Measurements from ENCODE around the gene CYFIP1. TPM values are rescaled to one million over a fixed set of nuclear protein-coding genes. Genes with fewer than 3 reads are reported as not detected.

Gene CYFIP1
- total RNA-seq, 3 donors from 2014 or later, result 139 to 210 (median 143) TPM

GRCh38 chr15:22919171-22919570 is 61.0 kb downstream of the CYFIP1 start:
- no peaks in the 10 kb centered on the region for H3K9me3 ChIP-seq
- ATAC-seq (no peak), DNase-seq (no peak)
- intact Hi-C loops (cut with DNase I, micrococcal nuclease), result no loop called here
- no peaks in the 10 kb centered on the region for H3K36me3 ChIP-seq (ENCODE audit: low read depth)
- H3K4me3 ChIP-seq, result no peak overlapping the region
- TF ChIP-seq CTCF (IDR thresholded peaks at IDR 0.05), result no peak
- H3K4me1 ChIP-seq (ENCODE audit: low read depth), result no peaks in the 10 kb centered on the region

- no peak for DNase-seq
- no peak for ATAC-seq
- no peak for TF ChIP-seq CTCF (IDR thresholded peaks at IDR 0.05)
- H3K4me1 ChIP-seq (ENCODE audit: low read depth), result no peaks in the 10 kb centered on the region
- no peak overlapping the region for H3K4me3 ChIP-seq
- H3K36me3 ChIP-seq (ENCODE audit: low read depth), result no peaks in the 10 kb centered on the region
- no peaks in the 10 kb centered on the region for H3K9me3 ChIP-seq
- intact Hi-C loops (cut with DNase I, micrococcal nuclease), result no loop called here
Measured at GRCh38 chr15:22918596-22919140, 61.5 kb downstream of the CYFIP1 start.

- DNase-seq, result no peak
- no peak for TF ChIP-seq CTCF (IDR thresholded peaks at IDR 0.05)
- no peaks in the 10 kb centered on the region for H3K36me3 ChIP-seq (ENCODE audit: low read depth)
- intact Hi-C loops (cut with DNase I, micrococcal nuclease), result no loop called here
- no peaks in the 10 kb centered on the region for H3K9me3 ChIP-seq
- ATAC-seq, result peak; percentile 57
- H3K4me1 ChIP-seq (ENCODE audit: low read depth), result no peaks in the 10 kb centered on the region
- no peak overlapping the region for H3K4me3 ChIP-seq
Measured at GRCh38 chr15:22918056-22918455, 62.1 kb downstream of the CYFIP1 start.

- no peak for TF ChIP-seq CTCF (IDR thresholded peaks at IDR 0.05)
- intact Hi-C loops (cut with DNase I, micrococcal nuclease), result no loop called here
- no peaks in the 10 kb centered on the region for H3K36me3 ChIP-seq (ENCODE audit: low read depth)
- H3K9me3 ChIP-seq, result no peaks in the 10 kb centered on the region
- DNase-seq (no peak), ATAC-seq (no peak)
- no peak overlapping the region for H3K4me3 ChIP-seq
- H3K4me1 ChIP-seq (ENCODE audit: low read depth), result no peaks in the 10 kb centered on the region
Measured at GRCh38 chr15:22917556-22917955, 62.6 kb downstream of the CYFIP1 start.

GRCh38 chr15:22916606-22917350 is 63.4 kb downstream of the CYFIP1 start:
- ATAC-seq (no peak), DNase-seq (no peak)
- Histone ChIP-seq H3K36me3 (ENCODE audit: low read depth) (no peaks in the 10 kb centered on the region), H3K4me3 (no peak overlapping the region), H3K4me1 (ENCODE audit: low read depth) (no peaks in the 10 kb centered on the region), H3K9me3 (no peaks in the 10 kb centered on the region)
- TF ChIP-seq CTCF (IDR thresholded peaks at IDR 0.05), result no peak
- intact Hi-C loops (cut with DNase I, micrococcal nuclease), result no loop called here

All from mucosa of descending colon (tissue), 3 donors.